GF-D8 (cell line): Measurements from ENCODE around the gene ELSPBP1.
"Not testable (repeated sequence)": the region's sequence is repeated elsewhere in the genome, so short reads cannot be mapped to it uniquely, and the experiment has no call there.

Source experiments
- DNase-seq: peaks from one replicate; lab custom pipeline; 2025; lab: John Stamatoyannopoulos, UW

Gene ELSPBP1

DNA sequence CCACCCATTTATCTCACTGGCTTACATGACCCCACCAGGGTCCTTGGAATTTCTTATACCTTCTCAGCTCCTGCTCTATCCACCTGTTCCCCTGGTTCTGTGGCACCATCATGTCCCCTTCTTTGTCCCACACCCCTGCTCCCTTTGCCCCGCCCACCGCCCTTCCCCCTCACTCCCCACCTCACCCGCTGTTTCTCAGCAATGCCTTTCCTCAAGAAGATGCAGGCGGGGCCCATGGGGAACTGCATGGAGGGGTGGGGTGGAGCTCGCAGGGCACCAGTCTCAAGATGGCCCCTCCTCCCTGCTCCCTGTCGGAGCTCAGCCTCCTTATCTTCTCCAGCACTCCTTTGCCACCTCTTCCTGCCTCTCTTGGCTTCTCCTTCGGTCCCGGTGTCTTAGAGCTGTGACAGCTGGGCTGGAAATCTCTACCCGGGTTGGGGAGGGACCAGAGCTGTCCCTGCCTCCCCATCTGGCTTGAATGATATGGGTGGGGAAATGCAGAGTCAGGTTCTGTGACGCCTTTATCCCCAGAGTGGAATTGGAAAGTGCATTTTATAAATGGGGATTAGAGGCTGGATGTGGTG is 49.3 kb downstream of the ELSPBP1 start, which contains the start of gene CABP5:
TSS of gene CABP5 (minus strand) at position 405 of the 584 bp plus-strand sequence. CDS start at position 248, 157 bp downstream.
- DNase-seq = no peak

GRCh38 chr19:48044561-48044960 is 50.1 kb downstream of the ELSPBP1 start:
- DNase-seq = no peak

GRCh38 chr19:48051335-48052033 is 57.1 kb downstream of the ELSPBP1 start:
- no peak for DNase-seq

GRCh38 chr19:48053076-48053475 is 58.6 kb downstream of the ELSPBP1 start:
- no peak for DNase-seq

DNA sequence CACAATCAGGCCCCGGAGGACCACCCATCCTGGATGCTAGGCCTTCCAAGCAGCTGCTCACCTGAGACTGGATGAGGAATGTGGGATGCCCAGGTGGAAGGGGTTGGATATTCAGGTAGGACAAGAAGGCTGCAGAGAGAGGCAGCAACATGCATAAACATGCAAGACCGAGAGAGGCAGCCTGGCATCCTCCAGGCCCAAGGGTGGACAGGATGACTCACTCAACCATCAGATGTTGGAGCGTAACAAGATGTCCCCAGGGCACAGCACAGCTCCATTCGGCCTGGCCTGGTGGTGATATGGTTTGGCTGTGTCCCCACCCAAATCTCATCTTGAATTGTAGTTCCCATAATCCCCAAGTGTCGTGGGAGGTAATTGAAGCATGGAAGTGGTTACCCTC is 59.4 kb downstream of the ELSPBP1 start:
- DNase-seq = no peak

GRCh38 chr19:48059331-48059730 is 64.9 kb downstream of the ELSPBP1 start:
- no peak for DNase-seq

- DNase-seq = no peak
Observed at GRCh38 chr19:48060381-48060780, 65.9 kb downstream of the ELSPBP1 start.

DNA sequence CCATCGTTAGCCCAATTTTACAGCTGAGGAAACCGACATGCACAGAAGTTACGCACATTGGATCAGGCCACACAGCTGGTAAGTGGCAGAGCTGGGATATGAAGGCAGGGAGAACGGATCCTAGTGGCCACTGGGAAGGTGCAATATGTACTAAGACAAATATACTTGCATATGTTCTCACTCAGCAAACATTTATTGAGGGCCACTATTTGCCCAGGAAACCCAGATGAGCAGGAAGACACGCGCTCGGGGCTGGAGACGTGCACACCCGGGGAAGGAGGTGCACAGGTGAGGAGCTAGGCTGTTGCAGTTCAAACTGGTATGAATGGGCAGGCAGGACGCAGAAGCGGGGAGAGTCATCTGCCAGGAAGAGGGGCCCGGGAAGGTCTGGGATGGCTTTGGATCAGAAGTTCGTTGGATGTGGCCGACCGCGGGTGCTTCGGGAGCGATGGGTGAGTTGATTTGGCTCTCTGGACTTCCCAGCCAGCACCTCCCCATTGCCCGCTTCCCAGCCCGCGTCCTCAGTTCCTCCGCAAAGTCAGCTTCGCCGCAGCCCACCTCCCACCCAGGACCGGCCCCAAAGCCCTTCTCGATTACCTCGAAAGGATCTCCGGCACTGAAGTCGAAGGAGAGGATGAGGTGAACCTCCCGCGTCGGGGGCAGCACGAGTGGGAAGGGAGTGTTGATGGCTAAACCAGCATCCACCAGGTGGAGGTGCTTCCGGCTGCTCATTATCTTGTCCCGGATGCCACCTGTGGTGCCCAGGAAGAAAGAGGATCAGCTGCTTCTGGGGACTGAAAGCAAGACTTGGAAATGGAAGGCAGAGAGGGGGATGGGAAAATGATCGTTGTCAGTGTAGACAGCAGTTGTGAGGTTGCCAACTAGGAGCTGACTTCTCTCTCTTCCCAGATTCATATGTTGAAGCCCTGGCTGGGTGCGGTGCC is 67.2 kb downstream of the ELSPBP1 start:
- DNase-seq = no peak

DNA sequence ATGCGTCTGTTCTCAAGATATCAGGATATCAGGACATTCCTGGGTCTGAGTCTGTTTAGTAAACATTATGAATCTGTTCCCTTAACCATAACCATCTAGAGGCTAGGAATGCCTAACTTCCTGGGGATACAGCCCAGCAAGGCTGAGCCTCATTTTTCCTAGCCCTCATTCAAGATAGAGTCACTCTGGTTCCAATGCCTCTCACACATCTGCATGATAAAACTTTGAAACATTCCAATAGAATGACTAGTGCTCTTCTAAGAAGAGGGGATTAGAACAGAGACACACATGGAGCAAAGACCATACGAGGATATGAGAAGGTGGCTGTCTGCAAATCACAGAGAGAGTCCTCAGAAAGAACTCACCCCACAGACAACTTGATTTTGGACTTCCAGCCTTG is 70.1 kb downstream of the ELSPBP1 start:
- no peak for DNase-seq

DNA sequence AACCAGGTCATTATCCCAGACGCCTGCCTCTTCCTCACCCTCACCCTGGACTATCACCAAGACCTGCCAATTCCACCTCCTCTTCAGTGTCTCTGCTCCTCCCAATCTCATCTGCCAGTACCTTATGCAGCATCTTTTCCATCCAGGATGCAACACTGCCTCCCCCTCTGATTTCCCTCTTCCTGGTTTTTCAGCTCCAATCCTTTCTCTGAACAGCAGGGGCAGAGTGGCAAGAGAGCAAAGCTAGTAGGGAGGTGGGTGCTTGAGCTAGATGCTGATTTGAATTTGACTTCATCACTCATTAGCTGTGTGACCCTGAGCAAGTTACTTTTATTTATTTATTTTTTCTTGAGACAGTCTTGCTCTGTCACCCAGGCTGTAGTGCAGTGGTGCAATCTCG is 75.0 kb downstream of the ELSPBP1 start:
- no peak for DNase-seq

DNA sequence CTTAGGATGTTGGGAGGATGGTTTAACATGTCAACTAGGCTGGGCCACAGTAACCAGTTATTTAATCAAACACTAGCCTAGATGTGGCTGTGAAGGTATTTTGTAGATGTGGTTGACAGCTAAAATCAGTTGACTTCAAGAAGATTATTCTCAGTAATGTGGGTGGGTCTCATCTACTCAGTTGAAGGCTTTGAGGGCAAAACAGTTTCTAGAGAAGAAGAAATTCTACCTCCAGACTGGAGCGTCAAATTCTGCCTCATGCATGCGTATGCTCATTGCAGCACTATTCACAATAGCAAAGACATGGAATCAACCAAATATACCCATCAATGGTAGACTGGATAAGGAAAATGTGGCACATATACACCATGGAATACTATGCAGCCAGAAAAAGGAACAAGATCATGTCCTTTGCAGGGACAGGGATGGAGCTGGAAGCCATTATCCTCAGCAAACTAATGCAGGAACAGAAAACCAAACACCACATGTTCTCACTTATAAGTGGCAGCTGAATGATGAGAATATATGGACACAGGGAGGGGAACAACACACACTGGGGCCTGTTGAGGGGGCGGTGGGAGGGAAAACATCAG is 75.8 kb downstream of the ELSPBP1 start:
- not testable (repeated sequence) for DNase-seq
